Activated T-helper 2 cell treated with anti-CD3 and anti-CD28 coated beads, Interferon-gamma antibody, Interleukin-2, Interleukin-4, amounts not matched to agents 10 μg/mL and 5 μg/mL and 100 μg/mL, durations not matched to agents 14 hours and 24 hours and 36 hours (primary cell): ENCODE data around the gene CAPN2. TPM values are rescaled to one million over a fixed set of nuclear protein-coding genes. Genes with fewer than 3 reads are reported as not detected.

Experiments used
- DNase-seq: peaks from one replicate; pipeline ENCODE4 v3.0.0; 2021; ENCODE audit warnings: low spot score
- H3K27ac Mint-ChIP-seq: one replicate; pipeline ENCODE4 v1.8.0; 2021; ENCODE audit warnings: mixed read lengths
- H3K27me3 Mint-ChIP-seq: one replicate; pipeline ENCODE4 v1.8.0; 2021; ENCODE audit warnings: low read depth, mixed read lengths
- H3K36me3 Mint-ChIP-seq: one replicate; pipeline ENCODE4 v1.8.0; 2021; ENCODE audit warnings: low read depth, mixed read lengths
- H3K4me1 Mint-ChIP-seq: one replicate; pipeline ENCODE4 v1.8.0; 2021; ENCODE audit warnings: low read depth, mixed read lengths
- H3K4me3 Mint-ChIP-seq: one replicate; pipeline ENCODE4 v1.8.0; 2021; ENCODE audit warnings: low read depth, mild to moderate bottlenecking, moderate library complexity, mixed read lengths
- H3K9me3 Mint-ChIP-seq: one replicate; pipeline ENCODE4 v1.8.0; 2021; ENCODE audit warnings: mixed read lengths
- intact Hi-C: fragments of 100-400 bp; cut with micrococcal nuclease; formaldehyde crosslinking; loops from one replicate; pipeline ENCODE4 v1.15.1; 2023
- total RNA-seq: library from RNA; stranded (reverse); gene quantifications from 2 replicates; pipeline ENCODE4 v1.2.3, GENCODE V29; 2022

Gene CAPN2
- total RNA-seq, 1 donor from 2014 or later, result 91.3 TPM

- no peaks in the 10 kb centered on the region for H3K9me3 Mint-ChIP-seq
- H3K36me3 Mint-ChIP-seq, result peaks cover 70% of the 10 kb centered on the region
Measured at GRCh38 chr1:223771469-223771813, 59.1 kb downstream of the CAPN2 start.

GRCh38 chr1:223771814-223772770 lies 59.8 kb downstream of the CAPN2 start:
- Mint-ChIP-seq H3K4me3 (no peak overlapping the region), H3K27ac (peak overlapping the region; percentile 30)
- DNase-seq, result no peak

More at GRCh38 chr1:223771469-223771813, 59.1 kb downstream of the CAPN2 start:
- no peaks in the 10 kb centered on the region for H3K27me3 Mint-ChIP-seq
- intact Hi-C loops, result loop anchor here (10.0 kb wide), 1 partner anchor 73 kb away; the partner anchor contains the start of gene TP53BP2
- H3K27ac Mint-ChIP-seq, result no peak overlapping the region
- H3K4me1 Mint-ChIP-seq, result peaks cover 23% of the 10 kb centered on the region
- H3K4me3 Mint-ChIP-seq, result no peak overlapping the region
- peak; percentile 3 for DNase-seq

GRCh38 chr1:223772771-223773160 lies 60.4 kb downstream of the CAPN2 start:
- Mint-ChIP-seq H3K9me3 (no peaks in the 10 kb centered on the region), H3K4me3 (no peak overlapping the region), H3K4me1 (peaks cover 28% of the 10 kb centered on the region), H3K36me3 (peaks cover 72% of the 10 kb centered on the region), H3K27me3 (no peaks in the 10 kb centered on the region), H3K27ac (no peak overlapping the region)
- intact Hi-C loops, result loop anchor here (10.0 kb wide), 1 partner anchor 72 kb away; the partner anchor contains the start of gene TP53BP2
- DNase-seq, result no peak

More at GRCh38 chr1:223771814-223772770, 59.8 kb downstream of the CAPN2 start:
- intact Hi-C loops, result loop anchor here (10.0 kb wide), 1 partner anchor 73 kb away; the partner anchor contains the start of gene TP53BP2
- Mint-ChIP-seq H3K9me3 (no peaks in the 10 kb centered on the region), H3K4me1 (peaks cover 26% of the 10 kb centered on the region), H3K36me3 (peaks cover 67% of the 10 kb centered on the region), H3K27me3 (no peaks in the 10 kb centered on the region)

GRCh38 chr1:223774134-223774814 lies 61.9 kb downstream of the CAPN2 start:
- intact Hi-C loops, result loop anchor here (10.0 kb wide), 1 partner anchor 71 kb away; the partner anchor contains the start of gene TP53BP2
- H3K4me3 Mint-ChIP-seq, result no peak overlapping the region

GRCh38 chr1:223775054-223775453 lies 62.7 kb downstream of the CAPN2 start:
- intact Hi-C loops, result loop anchor here (10.0 kb wide), 1 partner anchor 70 kb away; the partner anchor contains the start of gene TP53BP2
- H3K27ac Mint-ChIP-seq, result no peak overlapping the region

More at GRCh38 chr1:223774134-223774814, 61.9 kb downstream of the CAPN2 start:
- peaks cover 76% of the 10 kb centered on the region for H3K36me3 Mint-ChIP-seq
- H3K4me1 Mint-ChIP-seq, result peaks cover 28% of the 10 kb centered on the region
- peak overlapping the region; percentile 13 for H3K27ac Mint-ChIP-seq
- DNase-seq, result peak; percentile 4
- H3K27me3 Mint-ChIP-seq, result no peaks in the 10 kb centered on the region
- H3K9me3 Mint-ChIP-seq, result no peaks in the 10 kb centered on the region

GRCh38 chr1:223775711-223776074 lies 63.4 kb downstream of the CAPN2 start:
- no peak overlapping the region for H3K4me3 Mint-ChIP-seq
- DNase-seq, result no peak
- intact Hi-C loops, result loop anchor here (10.0 kb wide), 1 partner anchor 69 kb away; the partner anchor contains the start of gene TP53BP2
- peak overlapping the region; percentile 65 for H3K27ac Mint-ChIP-seq
- no peaks in the 10 kb centered on the region for H3K9me3 Mint-ChIP-seq
- H3K36me3 Mint-ChIP-seq, result peaks cover 73% of the 10 kb centered on the region
- H3K4me1 Mint-ChIP-seq, result peaks cover 28% of the 10 kb centered on the region
- no peaks in the 10 kb centered on the region for H3K27me3 Mint-ChIP-seq

More at GRCh38 chr1:223775054-223775453, 62.7 kb downstream of the CAPN2 start:
- no peak for DNase-seq
- Mint-ChIP-seq H3K27me3 (no peaks in the 10 kb centered on the region), H3K4me3 (no peak overlapping the region), H3K36me3 (peaks cover 72% of the 10 kb centered on the region), H3K4me1 (peaks cover 28% of the 10 kb centered on the region), H3K9me3 (no peaks in the 10 kb centered on the region)

DNA sequence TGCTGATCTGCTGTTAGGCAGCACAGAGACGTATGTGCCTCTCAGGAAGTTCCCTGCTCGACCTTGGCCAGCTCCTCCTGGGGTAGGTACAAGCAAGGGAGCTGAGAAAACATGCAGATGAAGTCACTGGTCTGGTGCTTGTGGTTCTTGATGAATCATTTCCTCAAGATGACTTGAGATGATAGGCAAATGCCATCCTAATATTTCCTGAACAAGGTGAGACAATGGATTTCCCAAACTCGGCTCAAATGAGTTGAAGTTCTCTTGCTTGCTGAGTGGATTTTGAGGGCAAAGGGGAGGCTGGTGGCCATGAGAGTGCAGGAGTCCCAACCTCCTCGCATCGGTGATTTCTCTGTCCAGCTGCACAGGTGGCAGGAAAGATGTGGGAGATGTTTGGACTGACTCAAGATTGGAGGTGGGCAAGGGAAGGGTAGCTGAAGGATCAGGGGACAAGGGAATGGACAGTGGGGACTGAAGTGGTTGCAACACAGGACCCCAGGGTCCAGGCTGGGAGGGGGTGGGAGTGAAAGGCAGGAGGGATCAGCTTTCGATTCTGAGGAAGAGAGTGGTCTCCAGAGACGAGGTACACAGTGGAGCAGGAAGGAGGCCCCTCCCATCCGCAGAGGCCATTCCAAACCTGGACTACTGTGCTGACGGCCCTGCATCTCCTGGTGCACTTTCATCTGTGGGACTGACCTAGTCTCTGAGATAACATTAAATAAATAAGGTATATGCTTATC lies 63.9 kb downstream of the CAPN2 start:
- H3K27me3 Mint-ChIP-seq, result no peaks in the 10 kb centered on the region
- no peak for DNase-seq
- peaks cover 72% of the 10 kb centered on the region for H3K36me3 Mint-ChIP-seq
- no peak overlapping the region for H3K4me3 Mint-ChIP-seq
- intact Hi-C loops, result loop anchor here (10.0 kb wide), 1 partner anchor 69 kb away; the partner anchor contains the start of gene TP53BP2
- peak overlapping the region; percentile 65 for H3K27ac Mint-ChIP-seq
- no peaks in the 10 kb centered on the region for H3K9me3 Mint-ChIP-seq
- H3K4me1 Mint-ChIP-seq, result peaks cover 31% of the 10 kb centered on the region

- peak overlapping the region; percentile 30 for H3K27ac Mint-ChIP-seq
- H3K4me3 Mint-ChIP-seq, result no peak overlapping the region
- intact Hi-C loops, result loop anchor here (10.0 kb wide), 1 partner anchor 68 kb away; the partner anchor contains the start of gene TP53BP2
- peaks cover 29% of the 10 kb centered on the region for H3K4me1 Mint-ChIP-seq
- no peaks in the 10 kb centered on the region for H3K9me3 Mint-ChIP-seq
- DNase-seq, result peak; percentile 5
- no peaks in the 10 kb centered on the region for H3K27me3 Mint-ChIP-seq
- peaks cover 67% of the 10 kb centered on the region for H3K36me3 Mint-ChIP-seq
Measured at GRCh38 chr1:223776826-223777454, 64.6 kb downstream of the CAPN2 start.

- Mint-ChIP-seq H3K4me1 (peaks cover 17% of the 10 kb centered on the region), H3K4me3 (no peak overlapping the region), H3K36me3 (peaks cover 64% of the 10 kb centered on the region), H3K27ac (no peak overlapping the region), H3K27me3 (no peaks in the 10 kb centered on the region), H3K9me3 (no peaks in the 10 kb centered on the region)
- DNase-seq, result no peak
- intact Hi-C loops, result no loop called here
Measured at GRCh38 chr1:223780318-223780717, 68.0 kb downstream of the CAPN2 start.

- Mint-ChIP-seq H3K27me3 (no peaks in the 10 kb centered on the region), H3K9me3 (no peaks in the 10 kb centered on the region), H3K4me3 (no peak overlapping the region), H3K36me3 (peaks cover 63% of the 10 kb centered on the region), H3K4me1 (peaks cover 13% of the 10 kb centered on the region), H3K27ac (no peak overlapping the region)
- intact Hi-C loops, result no loop called here
- no peak for DNase-seq
Measured at GRCh38 chr1:223780949-223781348, 68.6 kb downstream of the CAPN2 start.

DNA sequence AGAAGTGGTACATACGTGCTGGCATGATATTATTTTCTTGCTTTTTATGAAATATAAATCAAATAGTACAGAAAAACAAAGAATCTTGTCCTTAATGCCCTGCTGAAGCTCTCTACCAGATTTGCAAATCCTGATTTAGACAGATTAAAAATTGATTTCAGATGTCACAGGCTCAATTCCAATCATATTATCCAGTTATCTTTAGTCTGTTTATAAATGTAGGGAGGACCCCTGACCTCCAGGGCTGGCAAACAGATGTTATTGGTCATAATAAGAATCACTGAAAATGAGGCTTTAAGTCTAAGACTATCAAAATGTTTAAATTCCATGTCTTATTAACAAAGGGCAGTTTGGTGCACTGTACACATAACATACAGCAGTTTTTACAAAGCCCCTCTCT lies 71.3 kb downstream of the CAPN2 start:
- H3K27me3 Mint-ChIP-seq, result no peaks in the 10 kb centered on the region
- DNase-seq, result no peak
- H3K4me3 Mint-ChIP-seq, result no peak overlapping the region
- peaks cover 3% of the 10 kb centered on the region for H3K4me1 Mint-ChIP-seq
- H3K36me3 Mint-ChIP-seq, result peaks cover 50% of the 10 kb centered on the region
- intact Hi-C loops, result no loop called here
- no peak overlapping the region for H3K27ac Mint-ChIP-seq
- no peaks in the 10 kb centered on the region for H3K9me3 Mint-ChIP-seq

- no peak overlapping the region for H3K4me3 Mint-ChIP-seq
- H3K27me3 Mint-ChIP-seq, result no peaks in the 10 kb centered on the region
- peaks cover 3% of the 10 kb centered on the region for H3K4me1 Mint-ChIP-seq
- no peak overlapping the region for H3K27ac Mint-ChIP-seq
- peaks cover 47% of the 10 kb centered on the region for H3K36me3 Mint-ChIP-seq
- intact Hi-C loops, result no loop called here
- H3K9me3 Mint-ChIP-seq, result no peaks in the 10 kb centered on the region
- DNase-seq, result no peak
Measured at GRCh38 chr1:223784541-223784940, 72.2 kb downstream of the CAPN2 start.
